NCI-H510A (cell line): Measurements from ENCODE around the gene ELL.
A peak's percentile ranks its signal among the peaks of the same experiment; 100 is the strongest.

Source experiments
- DNase-seq: peaks from one replicate; lab custom pipeline; 2025; lab: John Stamatoyannopoulos, UW

The ELL gene

DNA sequence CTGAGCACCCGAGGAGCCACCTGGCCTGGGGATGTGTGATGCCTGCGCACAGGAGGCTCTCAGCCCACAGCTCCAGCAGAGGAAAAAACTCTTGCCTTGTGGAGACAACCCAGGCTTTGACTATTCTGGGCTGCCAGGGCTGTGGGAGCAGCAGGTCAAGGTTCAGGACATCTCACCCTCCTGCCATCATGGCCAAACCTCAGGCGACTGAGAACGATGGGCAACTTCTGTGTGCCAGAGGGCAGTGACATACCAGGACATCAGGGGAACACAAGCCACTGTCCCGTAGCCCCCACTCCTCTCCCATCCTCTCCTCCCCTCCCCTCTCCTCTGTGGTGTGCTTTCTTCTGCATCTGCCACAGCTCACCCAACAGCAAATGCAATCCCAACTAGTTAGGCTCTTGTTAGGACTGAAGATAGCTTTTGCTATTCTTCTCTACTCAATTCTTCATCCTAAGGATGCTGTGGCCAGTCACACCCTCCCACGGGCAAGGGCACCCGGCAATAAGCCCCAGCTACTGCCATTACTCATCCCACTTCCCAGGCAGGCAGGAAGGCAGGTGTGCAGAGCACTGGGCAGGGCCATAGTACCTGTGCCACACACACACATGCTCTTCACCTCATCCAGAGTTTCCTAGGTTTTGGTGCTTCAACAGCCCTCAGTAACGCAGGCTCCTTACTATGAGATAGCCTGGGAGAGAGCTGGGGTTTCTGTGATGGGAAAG, 16.8 kb downstream of the ELL start:
- peak; percentile 41 for DNase-seq

DNA sequence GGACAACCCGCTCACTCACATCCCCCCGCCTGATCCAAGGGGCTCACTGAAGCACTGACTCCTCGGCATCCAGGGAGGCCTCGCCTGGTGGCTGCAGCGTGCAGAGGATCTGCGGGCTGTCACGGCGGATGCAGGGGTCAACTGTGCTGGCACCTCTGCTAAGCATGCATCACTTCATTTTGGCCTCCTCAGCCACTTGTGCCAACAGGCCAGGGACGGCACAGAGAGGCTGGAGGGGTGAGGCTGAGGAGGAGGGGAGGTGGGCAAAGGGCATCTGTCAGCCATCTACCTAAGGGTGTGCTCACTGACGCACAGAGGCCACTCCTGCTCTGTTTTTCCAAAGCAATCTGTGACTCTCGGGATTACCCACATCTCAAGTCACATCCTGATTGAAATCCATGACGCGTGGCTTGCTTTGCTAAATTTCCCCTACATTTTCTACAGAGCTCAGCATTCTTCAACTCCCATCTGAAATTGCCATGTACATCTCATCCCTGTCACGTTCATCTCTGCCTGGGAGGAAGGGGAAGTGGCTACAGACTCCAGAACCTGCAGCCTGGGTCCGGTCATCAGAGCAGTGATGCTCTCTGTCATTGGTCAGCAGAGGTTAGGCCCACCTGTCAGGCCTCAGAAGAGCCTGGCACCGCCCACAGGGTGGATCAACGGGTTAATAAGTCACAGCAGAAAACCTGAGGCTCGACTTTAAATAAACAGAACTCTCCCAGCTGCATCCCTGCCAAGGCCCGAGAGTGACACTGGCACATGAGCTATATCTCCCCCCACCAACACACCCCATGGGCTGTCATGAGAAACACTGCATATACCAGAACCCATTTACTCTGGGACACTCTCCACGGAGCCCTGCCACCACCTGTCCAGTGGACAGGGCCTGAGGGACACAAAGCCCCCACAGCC, 17.6 kb downstream of the ELL start:
- DNase-seq = peak; percentile 56

DNA sequence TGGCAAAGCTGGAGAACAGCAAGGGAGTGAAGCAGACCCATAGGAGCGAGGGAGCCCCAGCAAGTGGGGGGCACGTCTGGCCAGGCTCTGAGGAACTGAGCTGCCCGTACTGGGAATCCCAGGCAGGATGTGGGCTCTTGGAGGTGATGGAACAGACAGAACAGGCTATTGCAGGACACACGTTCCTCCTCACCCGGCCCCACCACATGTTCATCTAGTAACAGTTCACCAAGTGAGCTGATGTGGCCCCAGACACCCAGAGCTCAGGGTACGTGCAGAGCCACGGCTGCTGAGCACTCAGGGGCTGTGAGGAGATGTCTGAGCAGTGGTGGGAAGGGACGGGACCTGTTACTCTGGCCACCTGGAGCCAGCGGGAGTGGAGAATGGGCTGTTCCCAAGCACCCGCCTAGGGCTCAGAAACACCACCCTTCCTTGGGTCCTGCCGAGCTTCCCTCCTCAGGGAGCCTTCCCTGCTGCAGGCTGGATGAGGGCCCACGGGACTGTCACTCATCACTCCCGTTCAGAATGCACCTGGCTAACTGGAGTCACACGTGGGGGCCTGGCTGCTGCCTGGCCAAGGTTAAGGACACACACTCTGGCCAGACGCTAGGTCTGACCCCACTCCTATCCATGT, 18.4 kb downstream of the ELL start:
- DNase-seq = no peak

GRCh38 chr19:18502638-18503294, 19.1 kb downstream of the ELL start:
- DNase-seq = no peak

DNA sequence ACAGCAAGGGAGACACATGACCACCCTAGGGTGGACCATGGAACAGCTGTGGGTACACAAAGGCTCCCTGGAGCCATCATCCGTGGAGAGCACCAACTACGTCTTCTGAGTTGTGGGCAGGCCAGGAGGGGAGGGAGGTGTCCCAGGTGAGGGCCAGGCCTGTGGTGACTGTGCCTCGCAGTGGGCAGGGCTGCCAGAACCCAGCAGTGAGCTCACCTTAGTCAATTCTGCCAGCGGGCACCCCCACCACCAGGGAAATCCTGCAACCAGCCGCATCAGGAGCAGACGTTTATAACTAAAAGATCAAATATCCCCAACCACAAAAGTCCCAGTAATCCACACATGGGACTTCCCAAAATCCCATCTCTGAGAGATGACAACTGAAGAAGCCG, 19.6 kb downstream of the ELL start:
- DNase-seq = no peak

GRCh38 chr19:18501832-18502231, 20.0 kb downstream of the ELL start:
- no peak for DNase-seq

- DNase-seq = no peak
Measured at GRCh38 chr19:18501351-18501750, 20.5 kb downstream of the ELL start.

- DNase-seq = no peak
Measured at GRCh38 chr19:18500799-18501198, 21.1 kb downstream of the ELL start.

DNA sequence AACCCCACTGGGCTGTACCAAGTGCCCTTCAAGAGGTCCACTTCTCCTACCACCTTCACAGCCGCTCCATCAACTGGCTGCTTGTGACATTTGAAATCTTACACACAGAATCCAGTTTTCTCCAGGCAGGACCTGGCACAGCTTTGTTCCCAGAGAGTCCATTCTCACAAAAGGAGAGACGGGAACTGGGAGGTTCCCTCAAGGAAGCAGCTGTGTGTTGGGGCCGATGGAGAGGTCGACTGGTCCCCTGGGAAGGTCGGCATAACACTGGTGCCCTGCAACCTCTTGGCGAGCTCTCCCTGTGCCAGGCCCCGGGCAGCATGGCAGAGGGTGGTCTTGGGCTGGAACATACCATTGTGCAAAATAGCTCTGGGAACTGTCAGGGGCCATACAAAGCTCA, 21.5 kb downstream of the ELL start:
- no peak for DNase-seq

DNA sequence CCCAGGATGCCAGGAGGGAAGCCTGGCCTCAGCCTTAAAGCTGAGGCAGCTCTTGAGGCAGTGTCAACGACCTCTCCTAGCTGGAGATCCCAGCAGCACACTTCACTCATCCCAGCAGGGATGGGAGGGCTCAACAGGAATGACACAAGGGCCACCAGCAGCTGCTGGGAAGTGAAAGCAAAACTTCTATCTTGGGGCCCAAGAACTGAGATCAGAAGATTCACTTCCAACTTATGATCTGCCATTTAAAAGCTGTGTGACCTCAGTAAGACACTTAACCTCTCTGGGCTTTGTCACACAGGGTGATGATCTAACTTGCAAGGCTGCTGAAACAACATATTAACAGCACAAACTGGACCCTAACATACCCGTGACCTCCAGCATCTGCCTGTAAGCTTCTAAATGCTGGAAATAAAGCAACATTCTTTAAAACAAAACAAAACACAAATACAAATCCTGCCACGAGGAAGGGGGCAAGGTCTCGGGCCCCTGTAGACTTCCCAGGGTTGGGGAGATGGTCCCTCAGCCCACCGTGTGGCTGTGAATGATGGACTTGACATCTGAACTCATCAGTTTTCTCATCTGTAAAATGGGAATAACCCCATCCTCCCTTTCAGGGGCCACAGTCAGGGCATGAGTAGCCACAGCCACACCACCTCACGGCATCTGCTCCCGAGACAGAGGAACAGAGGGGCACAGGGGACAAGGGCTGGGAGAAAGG, 22.7 kb downstream of the ELL start:
- no peak for DNase-seq

DNA sequence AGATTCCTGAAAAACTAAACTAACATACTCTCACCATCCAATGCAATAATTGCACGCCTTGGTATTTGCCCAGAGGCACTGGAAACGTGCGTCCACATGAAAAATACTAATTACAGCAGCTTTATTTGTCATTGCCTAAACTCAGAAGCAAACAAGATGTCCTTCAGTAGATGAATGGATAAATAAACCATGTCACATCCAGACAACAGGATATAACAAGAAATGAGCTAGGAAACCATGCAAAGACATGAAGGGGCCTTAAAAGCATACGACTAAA, 25.0 kb downstream of the ELL start:
- no peak for DNase-seq

DNA sequence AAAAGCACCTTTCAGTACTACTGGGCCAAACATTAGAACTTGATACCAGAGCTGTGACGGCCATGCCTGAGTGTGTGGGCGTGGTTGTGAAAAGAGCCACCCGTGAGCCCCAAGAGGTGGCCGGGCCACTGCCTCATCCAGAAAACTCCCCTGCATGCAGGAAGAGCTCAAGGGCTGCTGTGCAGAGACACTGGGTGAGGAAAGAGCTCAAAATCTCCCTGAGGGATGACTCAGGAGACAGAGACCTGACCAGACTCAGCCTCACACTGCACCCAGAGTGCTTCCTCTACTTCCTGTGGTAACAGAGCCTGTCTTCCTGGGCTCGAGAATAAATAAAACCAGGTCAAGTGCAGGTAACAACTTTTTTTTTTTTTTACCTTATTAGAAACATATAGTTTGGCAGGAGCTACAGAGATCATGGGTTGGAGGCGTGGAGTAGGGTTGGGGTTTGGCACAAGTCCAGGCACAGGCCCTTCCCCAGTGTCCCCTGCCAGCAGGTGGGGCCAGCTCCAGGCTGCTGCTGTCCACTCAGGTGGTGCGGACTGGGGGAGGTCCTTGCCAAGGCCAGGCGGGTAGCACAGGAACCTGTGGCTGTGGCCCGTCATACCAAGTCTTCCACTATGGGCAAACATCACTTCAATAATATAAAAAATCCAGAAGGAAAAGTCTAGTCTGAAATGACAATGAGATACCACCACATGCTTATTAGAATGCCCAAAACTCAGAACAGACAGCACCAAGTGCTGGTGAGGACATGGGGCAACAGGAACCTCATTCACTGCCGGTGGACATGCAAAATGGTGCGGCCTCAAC, 25.5 kb downstream of the ELL start:
- DNase-seq = no peak

DNA sequence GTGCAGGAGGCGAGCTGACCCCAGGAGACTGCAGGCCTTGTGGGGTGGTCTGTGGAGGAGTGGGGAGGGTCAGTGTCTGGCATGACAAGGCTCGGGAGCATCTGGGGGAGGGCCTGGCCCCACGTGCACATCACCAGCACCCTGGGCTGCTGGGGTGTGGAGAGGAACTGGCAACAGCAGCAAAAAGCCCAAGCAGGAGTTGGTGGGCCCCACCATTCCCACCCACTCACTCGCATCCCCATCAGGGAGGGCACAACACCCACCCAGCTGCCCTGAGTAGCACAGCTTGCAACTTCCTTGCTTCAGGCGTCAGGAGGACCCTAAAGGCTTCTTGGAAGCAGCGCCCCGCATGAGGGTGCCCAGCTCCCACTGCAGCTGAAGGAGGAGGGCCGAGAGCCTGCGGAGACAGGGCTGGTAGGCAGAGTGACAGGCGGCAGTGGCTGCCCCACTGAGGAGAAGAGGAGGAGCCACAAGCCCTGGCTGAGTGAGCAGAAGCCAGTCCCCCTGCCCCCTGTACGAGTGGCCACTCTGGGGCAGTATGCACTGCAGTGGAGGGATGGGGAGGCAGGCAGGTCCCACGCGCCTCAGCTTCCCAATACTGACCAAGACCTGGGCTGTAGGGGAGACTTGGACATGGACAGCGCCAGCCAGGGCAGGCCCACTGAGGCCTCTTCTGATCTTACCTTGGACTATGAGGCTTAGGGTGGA, 26.5 kb downstream of the ELL start:
- DNase-seq = no peak

DNA sequence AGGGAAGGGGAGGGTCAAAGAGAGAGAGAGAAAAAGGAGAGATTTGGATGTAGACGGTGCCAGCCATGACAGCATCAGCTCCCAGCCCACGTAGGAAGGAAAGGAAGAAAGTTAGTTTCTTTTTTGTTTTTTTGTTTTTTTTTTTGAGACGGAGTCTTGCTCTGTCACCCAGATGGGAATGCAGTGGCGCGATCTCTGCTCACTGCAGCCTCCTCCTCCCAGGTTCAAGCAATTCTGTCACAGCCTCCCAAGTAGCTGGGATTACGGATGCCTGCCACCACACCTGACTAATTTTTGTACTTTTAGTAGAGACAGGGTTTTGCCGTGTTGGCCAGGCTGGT, 27.6 kb downstream of the ELL start:
- DNase-seq = no peak

- no peak for DNase-seq
Measured at GRCh38 chr19:18493440-18494266, 28.2 kb downstream of the ELL start.

DNA sequence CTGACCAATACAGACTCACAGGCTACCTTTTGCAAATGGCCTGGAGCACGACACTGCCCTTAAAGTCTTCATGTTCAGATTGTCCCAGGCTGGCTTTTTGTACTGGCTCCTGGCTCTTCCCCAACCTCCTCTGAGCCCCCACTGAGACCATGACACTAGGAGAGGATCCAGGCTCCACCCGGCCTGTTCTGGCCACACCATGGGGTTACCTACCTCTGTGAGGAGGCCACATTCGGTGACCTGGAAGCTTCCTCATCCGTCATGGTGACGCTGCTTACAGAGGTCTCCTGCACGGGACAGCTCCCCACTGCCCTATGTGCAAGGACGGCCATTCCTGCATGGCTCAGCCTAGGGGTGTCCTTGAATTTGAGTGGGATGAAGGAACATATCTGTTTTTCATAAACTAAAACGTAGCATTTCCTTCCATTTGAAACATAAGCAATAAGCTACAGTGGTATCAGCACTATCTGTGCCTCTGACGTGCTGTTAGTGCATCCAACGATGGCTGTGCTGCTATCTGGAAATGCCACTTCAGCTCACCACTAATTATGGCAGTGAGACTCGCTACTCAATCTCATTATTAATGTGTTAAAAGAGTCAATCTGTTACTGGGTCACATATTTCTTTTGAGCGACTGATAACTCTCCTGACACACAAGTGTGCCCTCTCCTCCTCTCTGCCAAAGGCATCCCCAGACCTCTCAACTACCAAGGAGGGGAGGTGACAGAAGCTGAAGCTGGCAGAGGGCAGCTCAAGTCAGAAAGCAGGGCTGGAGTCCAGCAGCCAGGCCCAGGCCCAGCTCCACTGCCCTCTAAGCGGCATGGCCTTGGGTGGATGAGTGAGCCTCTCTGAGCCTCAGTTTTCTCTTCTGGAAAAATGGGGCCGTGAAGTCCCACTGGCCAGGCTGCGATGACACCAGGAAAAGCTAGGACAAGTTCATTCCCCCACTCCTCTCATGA, 29.6 kb downstream of the ELL start:
- DNase-seq = no peak

DNA sequence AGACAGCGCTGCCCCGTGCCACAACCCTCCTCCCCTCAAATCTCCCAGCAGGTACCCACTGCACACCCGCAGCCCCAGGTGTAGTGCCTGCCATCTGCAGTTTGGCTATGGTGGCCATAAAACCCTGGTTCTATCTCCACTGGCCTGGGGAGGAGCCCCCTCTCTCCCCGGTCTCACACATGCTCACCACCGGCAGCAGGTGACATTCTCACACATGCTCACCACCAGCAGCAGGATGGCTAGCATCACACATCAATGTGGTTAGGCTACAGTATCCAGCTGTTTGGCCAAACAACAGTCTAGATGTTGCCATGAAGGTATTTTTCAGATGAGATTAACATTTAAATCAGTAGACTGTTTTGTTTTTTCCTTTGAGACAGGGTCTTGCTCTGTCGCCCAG, 31.1 kb downstream of the ELL start:
- DNase-seq = no peak

- DNase-seq = no peak
Measured at GRCh38 chr19:18489627-18490184, 32.2 kb downstream of the ELL start.
